Common myeloid progenitor, CD34-positive (primary cell): Measurements from ENCODE around the gene TMEM117.

Experiments used
- CTCF ChIA-PET: fragments of 350-600 bp; sonication (Branson Sonifier 250); formaldehyde crosslinking; loops from one replicate; lab custom pipeline; 2021; ENCODE audit warnings: antibody characterized with exemption; lab: Charles Lee
- POLR2A ChIA-PET: fragments of 350-600 bp; sonication (Branson Sonifier 250); formaldehyde crosslinking; loops from one replicate; lab custom pipeline; 2021; ENCODE audit warnings: antibody characterized with exemption; lab: Charles Lee
- DNase-seq, 3 donors: peaks; one replicate each; pipeline versions ENCODE4 v3.0.0 to v3.0.0-alpha.2; 2013
- H3K27ac ChIP-seq, 2 experiments: 1 replicate in 1 of 2; 2 replicates in 1 of 2; pipeline ENCODE4 v1.7.0; 2013; ENCODE audit warnings: inconsistent platforms in 2 of 2, low read length in 2 of 2, mild to moderate bottlenecking in 2 of 2, low read depth in 1 of 2, moderate library complexity in 1 of 2; ENCODE audit not compliant: severe bottlenecking in 2 of 2, insufficient read depth in 1 of 2, poor library complexity in 1 of 2
- H3K27me3 ChIP-seq, 5 experiments: replicated peaks in 2 of 5; 1 replicate in 3 of 5; 2 replicates in 2 of 5; pipeline versions ENCODE4 v1.6.1 to v1.7.0; 2013; ENCODE audit warnings: low read length in 4 of 5, mild to moderate bottlenecking in 2 of 5, moderate library complexity in 2 of 5, inconsistent platforms in 1 of 5; ENCODE audit not compliant: insufficient read depth in 5 of 5, control insufficient read depth in 4 of 5
- H3K36me3 ChIP-seq, 4 experiments: 1 replicate in 2 of 4; 2 replicates in 2 of 4; pipeline versions ENCODE4 v1.6.1 to v1.7.0; 2013; ENCODE audit warnings: low read length in 3 of 4, control low read depth in 1 of 4, mild to moderate bottlenecking in 1 of 4; ENCODE audit not compliant: control insufficient read depth in 4 of 4, insufficient read depth in 4 of 4
- H3K4me1 ChIP-seq, 4 experiments: 1 replicate in 3 of 4; 2 replicates in 1 of 4; pipeline versions ENCODE4 v1.6.1 to v1.7.1; 2013; ENCODE audit warnings: low read length in 3 of 4, mild to moderate bottlenecking in 3 of 4, control low read depth in 1 of 4, inconsistent platforms in 1 of 4, moderate library complexity in 1 of 4; ENCODE audit not compliant: control insufficient read depth in 4 of 4, insufficient read depth in 4 of 4; ENCODE audit errors: control extremely low read depth in 1 of 4
- H3K4me3 ChIP-seq, 7 experiments: 1 replicate in 4 of 7; 2 replicates in 3 of 7; pipeline versions ENCODE4 v1.5.1 to v1.7.0; 2013; ENCODE audit warnings: mild to moderate bottlenecking in 7 of 7, low read length in 6 of 7, moderate library complexity in 6 of 7, inconsistent platforms in 2 of 7, low read depth in 2 of 7, control low read depth in 1 of 7; ENCODE audit not compliant: insufficient read depth in 4 of 7, control insufficient read depth in 1 of 7; ENCODE audit errors: extremely low read depth in 1 of 7
- H3K9me3 ChIP-seq, 5 experiments: 1 replicate in 4 of 5; 2 replicates in 1 of 5; pipeline versions ENCODE4 v1.6.1 to v1.7.1; 2013; ENCODE audit warnings: low read length in 4 of 5, mild to moderate bottlenecking in 2 of 5, inconsistent platforms in 1 of 5, low read depth in 1 of 5, moderate library complexity in 1 of 5; ENCODE audit not compliant: control insufficient read depth in 4 of 5, insufficient read depth in 2 of 5; ENCODE audit errors: control extremely low read depth in 1 of 5
- WGBS: methylation state at CpG from one replicate; pipeline ENCODE4 v1.1.5; 2013; ENCODE audit not compliant: insufficient coverage; 5-methylcytosine and 5-hydroxymethylcytosine counted together

TMEM117 gene

GRCh38 chr12:44389896-44390295, 554.0 kb downstream of the TMEM117 start:
- Histone ChIP-seq H3K9me3 (no peaks in the 10 kb centered on the region), H3K27ac (no peak overlapping the region), H3K4me1 (no peaks in the 10 kb centered on the region), H3K27me3 (no peaks in the 10 kb centered on the region), H3K4me3 (no peak overlapping the region), H3K36me3 (no peaks in the 10 kb centered on the region)
- no CpG with 5 or more reads among the region's 1 CpG for WGBS
- DNase-seq = no peak
- ChIA-PET POLR2A (interaction anchor here (0.5 kb wide), 1 partner anchor 29 kb away, joined by 5 read pairs; no protein-coding TSS in a partner anchor), CTCF (interaction anchor here (0.5 kb wide), 1 partner anchor 81 kb away, joined by 3 read pairs; no protein-coding TSS in a partner anchor)

- ChIA-PET CTCF (no interaction called here), POLR2A (no interaction called here)
- Histone ChIP-seq H3K27ac (no peak overlapping the region), H3K27me3 (no peaks in the 10 kb centered on the region), H3K4me1 (no peaks in the 10 kb centered on the region), H3K9me3 (no peaks in the 10 kb centered on the region), H3K36me3 (no peaks in the 10 kb centered on the region), H3K4me3 (no peak overlapping the region)
- no CpG with 5 or more reads among the region's 3 CpGs for WGBS
- DNase-seq = no peak
Observed at GRCh38 chr12:44397631-44398030, 561.8 kb downstream of the TMEM117 start.

GRCh38 chr12:44403185-44403584, 567.3 kb downstream of the TMEM117 start:
- CTCF ChIA-PET = no interaction called here
- Histone ChIP-seq H3K4me3 (no peak overlapping the region), H3K27ac (no peak overlapping the region), H3K27me3 (peaks cover 0 to 4% (median 0%) of the 10 kb centered on the region in 5 experiments), H3K4me1 (no peaks in the 10 kb centered on the region), H3K36me3 (no peaks in the 10 kb centered on the region), H3K9me3 (peaks cover 0 to 3% (median 0%) of the 10 kb centered on the region in 5 experiments)
- DNase-seq = peak in 2 of 3 donors; percentile 6 to 16
- WGBS = 100% methylated on average over 2 of the region's 2 CpGs
- POLR2A ChIA-PET = no interaction called here

- Histone ChIP-seq H3K27me3 (peaks cover 0 to 4% (median 0%) of the 10 kb centered on the region in 5 experiments), H3K36me3 (no peaks in the 10 kb centered on the region), H3K27ac (no peak overlapping the region), H3K9me3 (peaks cover 0 to 3% (median 0%) of the 10 kb centered on the region in 5 experiments), H3K4me1 (no peaks in the 10 kb centered on the region), H3K4me3 (no peak overlapping the region)
- ChIA-PET POLR2A (no interaction called here), CTCF (no interaction called here)
- DNase-seq = no peak
- WGBS = 40% methylated on average over 3 of the region's 4 CpGs
Observed at GRCh38 chr12:44405297-44405696, 569.4 kb downstream of the TMEM117 start.

GRCh38 chr12:44422559-44422958, 586.7 kb downstream of the TMEM117 start:
- H3K27ac ChIP-seq = no peak overlapping the region
- ChIA-PET CTCF (no interaction called here), POLR2A (no interaction called here)
- DNase-seq = no peak
- H3K27me3 ChIP-seq = no peaks in the 10 kb centered on the region
- H3K4me3 ChIP-seq = no peak overlapping the region
- H3K4me1 ChIP-seq = no peaks in the 10 kb centered on the region
- H3K9me3 ChIP-seq = peaks cover 0 to 2% (median 0%) of the 10 kb centered on the region in 5 experiments
- no peaks in the 10 kb centered on the region for H3K36me3 ChIP-seq
- WGBS = no CpG with 5 or more reads among the region's 1 CpG

GRCh38 chr12:44428825-44429224, 592.9 kb downstream of the TMEM117 start:
- Histone ChIP-seq H3K4me3 (no peak overlapping the region), H3K9me3 (no peaks in the 10 kb centered on the region), H3K4me1 (no peaks in the 10 kb centered on the region), H3K27ac (no peak overlapping the region), H3K27me3 (no peaks in the 10 kb centered on the region), H3K36me3 (no peaks in the 10 kb centered on the region)
- no peak for DNase-seq
- CTCF ChIA-PET = interaction anchor here (0.9 kb wide), 1 partner anchor 10 kb away, joined by 3 read pairs; no protein-coding TSS in a partner anchor
- POLR2A ChIA-PET = no interaction called here
- 14% methylated on average over 2 of the region's 2 CpGs for WGBS

- DNase-seq = no peak
- no peak overlapping the region for H3K4me3 ChIP-seq
- CTCF ChIA-PET = no interaction called here
- H3K36me3 ChIP-seq = no peaks in the 10 kb centered on the region
- WGBS = 100% methylated on average over 4 of the region's 10 CpGs
- no peaks in the 10 kb centered on the region for H3K9me3 ChIP-seq
- no peaks in the 10 kb centered on the region for H3K4me1 ChIP-seq
- no peak overlapping the region for H3K27ac ChIP-seq
- POLR2A ChIA-PET = no interaction called here
- peaks cover 0 to 2% (median 0%) of the 10 kb centered on the region in 5 experiments for H3K27me3 ChIP-seq
Observed at GRCh38 chr12:44431647-44432343, 595.9 kb downstream of the TMEM117 start.
